Measurements from ENCODE around the gene ABHD17B. TPM values are rescaled to one million over a fixed set of nuclear protein-coding genes. Genes with fewer than 3 reads are reported as not detected.

Gene ABHD17B
- total RNA-seq, 1 experiment from 2014 or later: 21.9 TPM

GRCh38 chr9:71931166-71931565 is 20.2 kb upstream of the ABHD17B start:
- Histone ChIP-seq H3K36me3 (ENCODE audit: low read depth) (no peaks in the 10 kb centered on the region), H3K4me2 (no peak overlapping the region), H2AFZ (no peak overlapping the region), H3K27me3 (ENCODE audit: insufficient read depth, low read depth) (no peaks in the 10 kb centered on the region), H3F3A (ENCODE audit: insufficient read depth, low read depth) (no peaks in the 10 kb centered on the region), H3K9me2 (ENCODE audit: insufficient read depth) (peaks cover 4% of the 10 kb centered on the region; the same call in 1 of the 2 replicates), H4K20me1 (ENCODE audit: insufficient read depth) (no peaks in the 10 kb centered on the region; the same call in 1 of the 2 replicates), H3K9me3 (ENCODE audit: insufficient read depth, low read depth) (no peaks in the 10 kb centered on the region), H3K27ac (no peak overlapping the region), H3K4me1 (replicated peaks; ENCODE audit: insufficient read depth) (no peaks in the 10 kb centered on the region; the same call in 1 of the 2 replicates), H3K79me2 (ENCODE audit: low read depth) (peaks cover 19% of the 10 kb centered on the region), H3K4me3 (no peak overlapping the region)
- intact Hi-C loops (cut with micrococcal nuclease; ENCODE audit: unreplicated experiment): no loop called here
- CTCF ChIA-PET: interaction anchor here (0.6 kb wide), 1 partner anchor 1574 kb away, joined by 4 read pairs; no protein-coding TSS in a partner anchor
- DNase-seq: no peak
- TF ChIP-seq, protein P1, sequence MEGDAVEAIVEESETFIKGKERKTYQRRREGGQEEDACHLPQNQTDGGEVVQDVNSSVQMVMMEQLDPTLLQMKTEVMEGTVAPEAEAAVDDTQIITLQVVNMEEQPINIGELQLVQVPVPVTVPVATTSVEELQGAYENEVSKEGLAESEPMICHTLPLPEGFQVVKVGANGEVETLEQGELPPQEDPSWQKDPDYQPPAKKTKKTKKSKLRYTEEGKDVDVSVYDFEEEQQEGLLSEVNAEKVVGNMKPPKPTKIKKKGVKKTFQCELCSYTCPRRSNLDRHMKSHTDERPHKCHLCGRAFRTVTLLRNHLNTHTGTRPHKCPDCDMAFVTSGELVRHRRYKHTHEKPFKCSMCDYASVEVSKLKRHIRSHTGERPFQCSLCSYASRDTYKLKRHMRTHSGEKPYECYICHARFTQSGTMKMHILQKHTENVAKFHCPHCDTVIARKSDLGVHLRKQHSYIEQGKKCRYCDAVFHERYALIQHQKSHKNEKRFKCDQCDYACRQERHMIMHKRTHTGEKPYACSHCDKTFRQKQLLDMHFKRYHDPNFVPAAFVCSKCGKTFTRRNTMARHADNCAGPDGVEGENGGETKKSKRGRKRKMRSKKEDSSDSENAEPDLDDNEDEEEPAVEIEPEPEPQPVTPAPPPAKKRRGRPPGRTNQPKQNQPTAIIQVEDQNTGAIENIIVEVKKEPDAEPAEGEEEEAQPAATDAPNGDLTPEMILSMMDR (conservative IDR thresholded peaks at IDR 0.05): no peak
- no peak for TF ChIP-seq EZH2 (IDR thresholded peaks at IDR 0.05; ENCODE audit: low read depth)
- no TSS peak for BruUV-seq (replicated peaks)
- POLR2A ChIA-PET (ENCODE audit: unreplicated experiment): interaction anchor here (0.6 kb wide), 1 partner anchor 1322 kb away, joined by 10 read pairs; no protein-coding TSS in a partner anchor

DNA sequence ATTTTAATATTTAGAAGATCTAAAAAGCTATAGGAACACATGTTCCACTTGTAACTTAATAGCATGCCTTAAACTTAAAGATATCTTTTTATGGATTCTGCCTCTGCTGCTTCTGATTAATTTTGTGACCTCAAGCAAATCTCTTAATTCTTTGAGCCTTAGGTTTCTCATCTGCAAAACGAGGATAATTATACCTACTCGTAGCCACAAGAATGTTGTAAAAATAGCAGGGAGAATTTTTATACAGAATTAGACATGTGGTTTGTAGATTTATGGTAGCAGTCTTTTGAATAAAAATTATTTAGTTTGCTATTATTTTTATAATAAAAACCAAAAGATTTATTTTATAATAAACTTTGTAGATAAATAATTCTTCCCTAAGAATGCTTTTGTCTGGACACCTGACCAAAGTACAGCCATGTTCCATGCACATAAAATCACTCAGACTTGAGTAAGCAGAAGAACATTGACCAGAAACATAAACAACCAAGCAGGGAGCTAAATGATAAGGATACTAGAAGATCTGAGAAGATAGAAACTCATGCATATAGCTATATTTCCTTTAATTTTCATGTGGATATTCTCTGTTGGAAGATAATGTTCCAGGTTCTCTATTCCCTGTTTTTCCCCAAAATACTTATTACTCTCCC is 18.9 kb upstream of the ABHD17B start:
- BruUV-seq (replicated peaks): no TSS peak
- POLR2A ChIA-PET (ENCODE audit: unreplicated experiment): interaction anchor here (0.5 kb wide), 1 partner anchor 18 kb away, joined by 5 read pairs; no protein-coding TSS in a partner anchor
- Histone ChIP-seq H3K79me2 (ENCODE audit: low read depth) (peaks cover 15% of the 10 kb centered on the region), H3K4me1 (replicated peaks; ENCODE audit: insufficient read depth) (no peaks in the 10 kb centered on the region; the same call in 1 of the 2 replicates), H4K20me1 (ENCODE audit: insufficient read depth) (no peaks in the 10 kb centered on the region; the same call in 1 of the 2 replicates), H3K27ac (no peak overlapping the region), H3F3A (ENCODE audit: insufficient read depth, low read depth) (no peaks in the 10 kb centered on the region), H3K9me3 (ENCODE audit: insufficient read depth, low read depth) (no peaks in the 10 kb centered on the region), H3K27me3 (ENCODE audit: insufficient read depth, low read depth) (no peaks in the 10 kb centered on the region), H3K36me3 (ENCODE audit: low read depth) (no peaks in the 10 kb centered on the region), H3K4me3 (no peak overlapping the region), H3K9me2 (ENCODE audit: insufficient read depth) (peaks cover 4% of the 10 kb centered on the region; the same call in 1 of the 2 replicates), H2AFZ (no peak overlapping the region), H3K4me2 (no peak overlapping the region)
- TF ChIP-seq, protein P1 (conservative IDR thresholded peaks at IDR 0.05): no peak
- TF ChIP-seq EZH2 (IDR thresholded peaks at IDR 0.05; ENCODE audit: low read depth): no peak
- intact Hi-C loops (cut with micrococcal nuclease; ENCODE audit: unreplicated experiment): no loop called here
- CTCF ChIA-PET: interaction anchor here (0.7 kb wide), 1 partner anchor 222 kb away, joined by 3 read pairs; no protein-coding TSS in a partner anchor
- DNase-seq: no peak

DNA sequence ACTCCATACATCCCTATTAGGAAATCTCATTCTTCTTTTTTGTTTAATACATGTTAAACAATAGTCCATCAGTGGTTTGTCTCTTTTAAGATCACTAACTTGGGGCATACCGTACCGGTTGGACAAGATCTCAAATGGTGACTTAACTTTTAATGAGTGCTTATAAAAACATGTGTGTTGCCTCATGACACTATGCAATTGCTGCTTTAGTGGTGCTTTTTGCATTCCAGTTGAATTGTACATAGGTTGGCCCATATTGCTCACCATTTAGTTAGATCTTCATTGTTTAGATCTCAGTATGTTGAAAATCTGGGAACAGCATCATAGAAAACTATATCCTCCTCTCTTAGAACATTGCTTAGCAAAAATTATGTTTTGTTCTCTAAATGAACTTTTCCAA is 18.2 kb upstream of the ABHD17B start:
- Histone ChIP-seq H3K4me2 (no peak overlapping the region), H3K4me1 (replicated peaks; ENCODE audit: insufficient read depth) (no peaks in the 10 kb centered on the region; the same call in 1 of the 2 replicates), H4K20me1 (ENCODE audit: insufficient read depth) (no peaks in the 10 kb centered on the region; the same call in 1 of the 2 replicates), H3K27me3 (ENCODE audit: insufficient read depth, low read depth) (no peaks in the 10 kb centered on the region), H2AFZ (no peak overlapping the region), H3K9me3 (ENCODE audit: insufficient read depth, low read depth) (no peaks in the 10 kb centered on the region), H3F3A (ENCODE audit: insufficient read depth, low read depth) (no peaks in the 10 kb centered on the region), H3K4me3 (no peak overlapping the region), H3K79me2 (ENCODE audit: low read depth) (peaks cover 15% of the 10 kb centered on the region), H3K27ac (no peak overlapping the region), H3K9me2 (ENCODE audit: insufficient read depth) (peaks cover 4% of the 10 kb centered on the region; the same call in 1 of the 2 replicates), H3K36me3 (ENCODE audit: low read depth) (no peaks in the 10 kb centered on the region)
- TF ChIP-seq, protein P1 (conservative IDR thresholded peaks at IDR 0.05): no peak
- TF ChIP-seq EZH2 (IDR thresholded peaks at IDR 0.05; ENCODE audit: low read depth): no peak
- BruUV-seq (replicated peaks): no TSS peak
- DNase-seq: peak in 1 of 2 experiments; percentile 70
- intact Hi-C loops (cut with micrococcal nuclease; ENCODE audit: unreplicated experiment): no loop called here
- POLR2A ChIA-PET (ENCODE audit: unreplicated experiment): no interaction called here
- CTCF ChIA-PET: no interaction called here
